Transverse colon (tissue), 4 donors: ENCODE measurements around the gene IL1RAPL1.

ENCODE experiments used
- CTCF ChIP-seq, 5 experiments: fragments of 200-600 bp in 3 of 5; fragments of 450-650 bp in 2 of 5; sonication (generic) in 3 of 5; IDR thresholded peaks; 1 replicate in 2 of 5; 2 replicates in 3 of 5; pipeline ENCODE4 v1.5.1; 2016 to 2017; ENCODE audit warnings: antibody characterized with exemption in 5 of 5, inconsistent platforms in 3 of 5, mild to moderate bottlenecking in 2 of 5, moderate library complexity in 1 of 5
- EP300 ChIP-seq: sonication (generic); formaldehyde crosslinking; IDR thresholded peaks from one replicate; pipeline ENCODE4 v1.6.1; 2017; ENCODE audit warnings: antibody characterized with exemption, low read depth
- POLR2A ChIP-seq: fragments of 450-650 bp; IDR thresholded peaks from one replicate; pipeline ENCODE4 v1.6.1; 2016; ENCODE audit warnings: antibody characterized with exemption, mild to moderate bottlenecking, moderate library complexity
- POLR2AphosphoS5 ChIP-seq, 3 donors: sonication (generic); formaldehyde crosslinking; IDR thresholded peaks; one replicate each; pipeline ENCODE4 v1.6.1; 2016; ENCODE audit warnings: antibody characterized with exemption in 3 of 3

GRCh38 chrX:29665532-29665931, 1078.3 kb downstream of the IL1RAPL1 start:
- TF ChIP-seq CTCF (IDR thresholded peaks at IDR 0.05) (no peak), POLR2AphosphoS5 (IDR thresholded peaks at IDR 0.05) (no peak), EP300 (no peak), POLR2A (no peak)
